Left lobe of liver (tissue), 2 donors: Measurements from ENCODE around the gene FZD4. TPM values are rescaled to one million over a fixed set of nuclear protein-coding genes. Genes with fewer than 3 reads are reported as not detected.
"Not testable (repeated sequence)": the region's sequence is repeated elsewhere in the genome, so short reads cannot be mapped to it uniquely, and the experiment has no call there.

ENCODE experiments used
- ATAC-seq: fragments of 200-7000 bp; cut with Tn5 transposase; one replicate; pipeline ENCODE4 v1.9.1; 2020; ENCODE audit warnings: mild to moderate bottlenecking, moderate library complexity
- DNase-seq: peaks from one replicate; pipeline ENCODE4 v3.0.0-alpha.2; 2020; ENCODE audit warnings: low spot score
- total RNA-seq: library from RNA; stranded (reverse); gene quantifications from one replicate; pipeline ENCODE4 v1.2.1, GENCODE V29; 2021
- donor health status: DM: no; HTN: no; CAD: no; lungs with moderate emphysema.
- donor health status: DM: no; HTN: yes; CAD: no.

Gene FZD4
- total RNA-seq, 1 donor from 2014 or later = 15.8 TPM

GRCh38 chr11:86916330-86916729 is 38.9 kb downstream of the FZD4 start:
- DNase-seq (no peak), ATAC-seq (no peak)

GRCh38 chr11:86915850-86916249 is 39.3 kb downstream of the FZD4 start:
- not testable (repeated sequence) for DNase-seq, ATAC-seq

GRCh38 chr11:86914865-86915519 is 40.2 kb downstream of the FZD4 start:
- DNase-seq (no peak), ATAC-seq (no peak)

GRCh38 chr11:86912238-86912637 is 43.0 kb downstream of the FZD4 start:
- ATAC-seq = no peak

GRCh38 chr11:86910592-86910991 is 44.6 kb downstream of the FZD4 start:
- DNase-seq (no peak), ATAC-seq (no peak)

More at GRCh38 chr11:86912238-86912637, 43.0 kb downstream of the FZD4 start:
- no peak for DNase-seq

GRCh38 chr11:86906198-86906597 is 49.0 kb downstream of the FZD4 start:
- DNase-seq = no peak
- no peak for ATAC-seq

GRCh38 chr11:86905252-86905651 is 49.9 kb downstream of the FZD4 start:
- no peak for DNase-seq
- no peak for ATAC-seq

GRCh38 chr11:86904001-86904400 is 51.2 kb downstream of the FZD4 start:
- ATAC-seq (no peak), DNase-seq (no peak)

- ATAC-seq (no peak), DNase-seq (no peak)
Measured at GRCh38 chr11:86902345-86902744, 52.9 kb downstream of the FZD4 start.

- no peak for ATAC-seq
Measured at GRCh38 chr11:86901599-86901998, 53.6 kb downstream of the FZD4 start.

GRCh38 chr11:86900162-86900561 is 55.0 kb downstream of the FZD4 start:
- no peak for ATAC-seq
- DNase-seq = no peak

More at GRCh38 chr11:86901599-86901998, 53.6 kb downstream of the FZD4 start:
- no peak for DNase-seq

GRCh38 chr11:86898689-86899088 is 56.5 kb downstream of the FZD4 start:
- no peak for ATAC-seq

GRCh38 chr11:86896441-86896841 is 58.8 kb downstream of the FZD4 start:
- DNase-seq (no peak), ATAC-seq (no peak)

More at GRCh38 chr11:86898689-86899088, 56.5 kb downstream of the FZD4 start:
- DNase-seq = no peak

Other genes starting within 250 kb of the FZD4 start
- gene PRSS23, start 154.9 kb downstream of the FZD4 start, total RNA-seq = 10.2 TPM
- gene TMEM135, start 82.5 kb upstream of the FZD4 start, total RNA-seq = 18.2 TPM